ENCODE results near the gene TGM6. TPM values are rescaled to one million over a fixed set of nuclear protein-coding genes. Genes with fewer than 3 reads are reported as not detected.
A peak's percentile ranks its signal among the peaks of the same experiment; 100 is the strongest.

The TGM6 gene
- under 1 TPM in 2 of 8 experiments, not detected in 6; 0.24 to 0.27 TPM for total RNA-seq

DNA sequence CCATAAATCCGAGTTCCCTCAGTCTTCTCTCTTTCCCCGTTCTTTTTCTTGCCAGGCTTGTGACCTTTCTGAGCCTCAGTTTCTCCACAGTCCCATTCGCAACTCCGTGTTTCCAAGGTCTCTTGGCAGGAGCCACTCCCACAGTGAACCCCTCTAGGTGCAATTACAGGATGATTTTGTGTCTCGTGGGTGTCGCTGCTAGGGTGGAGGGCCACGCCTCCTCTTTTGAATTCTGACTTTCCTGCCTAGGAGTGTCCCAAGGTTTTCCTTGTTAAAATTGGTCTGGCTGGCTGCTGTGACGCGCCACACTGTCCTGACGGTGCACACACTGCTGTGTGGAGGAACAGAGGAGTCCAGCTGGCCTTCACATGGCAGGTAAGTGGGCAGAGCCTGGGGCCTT lies at the start of gene TGM6:
TGM6 (plus strand) TSS at position 301 of the 400 bp plus-strand sequence; CDS start at position 369, 68 bp downstream.
- WGBS, 10 experiments = 20 to 100% (median 90%) methylated on average over 1 to 6 of the region's 10 CpGs; no CpG with 5 or more reads in 1 of the 10 experiments
- H3K4me3 ChIP-seq = no peak within 1 kb of the TSS
- no peak for ATAC-seq (replicated peaks in 6 of 8)
- H3K4me1 ChIP-seq (replicated peaks in 1 of 2) = no peaks in the 10 kb centered on the region
- no peak within 1 kb of the TSS for H3K27ac ChIP-seq
- in situ Hi-C loops (cut with MboI; ENCODE audit: low pct_unique_long_range_greater_than_20kb in 2 of 9, low sequenced_read_pairs in 9 of 9, unreplicated experiment in 9 of 9) = no loop called here

- in situ Hi-C loops (cut with MboI; ENCODE audit: low pct_unique_long_range_greater_than_20kb in 2 of 9, low sequenced_read_pairs in 9 of 9, unreplicated experiment in 9 of 9) = no loop called here
- H3K4me1 ChIP-seq (replicated peaks in 1 of 2) = no peaks in the 10 kb centered on the region
- no peak overlapping the region for H3K27ac ChIP-seq
- no peak for ATAC-seq (replicated peaks in 6 of 8)
- 25 to 91% (median 77%) methylated on average over 1 to 5 of the region's 5 CpGs for WGBS, 10 experiments
- H3K4me3 ChIP-seq = no peak overlapping the region
These were observed 49.6 kb upstream of the TGM6 start for GRCh38 chr20:2331106-2331505.

DNA sequence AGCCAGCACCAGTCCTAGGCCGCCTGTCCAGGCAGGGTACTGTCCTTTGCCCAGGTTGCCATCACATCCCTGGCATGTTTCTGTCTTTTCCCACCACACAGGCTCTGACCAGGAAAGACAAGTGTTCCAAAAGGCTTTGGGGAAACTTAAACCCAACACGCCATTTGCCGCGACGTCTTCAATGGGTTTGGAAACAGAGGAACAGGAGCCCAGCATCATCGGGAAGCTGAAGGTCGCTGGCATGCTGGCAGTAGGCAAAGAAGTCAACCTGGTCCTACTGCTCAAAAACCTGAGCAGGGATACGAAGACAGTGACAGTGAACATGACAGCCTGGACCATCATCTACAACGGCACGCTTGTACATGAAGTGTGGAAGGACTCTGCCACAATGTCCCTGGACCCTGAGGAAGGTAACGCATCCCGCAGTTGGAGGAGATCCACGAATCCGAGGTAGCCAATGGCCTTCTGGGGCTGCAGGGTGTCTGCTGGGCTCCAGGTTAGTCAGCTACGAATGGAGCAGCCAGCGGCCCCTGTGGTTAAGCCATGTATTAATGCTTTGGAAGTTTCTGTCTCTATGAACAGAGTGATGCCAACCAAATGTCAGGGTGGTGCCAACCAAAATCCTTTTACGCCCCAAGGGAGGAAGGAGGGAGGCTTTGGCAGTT lies 48.7 kb upstream of the TGM6 start:
- H3K27ac ChIP-seq = no peak overlapping the region
- no peak for ATAC-seq (replicated peaks in 6 of 8)
- 73 to 90% (median 78%) methylated on average over 2 to 14 of the region's 17 CpGs; no CpG with 5 or more reads in 3 of the 10 experiments for WGBS, 10 experiments
- in situ Hi-C loops (cut with MboI; ENCODE audit: low pct_unique_long_range_greater_than_20kb in 2 of 9, low sequenced_read_pairs in 9 of 9, unreplicated experiment in 9 of 9) = no loop called here
- H3K4me3 ChIP-seq = no peak overlapping the region
- H3K4me1 ChIP-seq (replicated peaks in 1 of 2) = no peaks in the 10 kb centered on the region

DNA sequence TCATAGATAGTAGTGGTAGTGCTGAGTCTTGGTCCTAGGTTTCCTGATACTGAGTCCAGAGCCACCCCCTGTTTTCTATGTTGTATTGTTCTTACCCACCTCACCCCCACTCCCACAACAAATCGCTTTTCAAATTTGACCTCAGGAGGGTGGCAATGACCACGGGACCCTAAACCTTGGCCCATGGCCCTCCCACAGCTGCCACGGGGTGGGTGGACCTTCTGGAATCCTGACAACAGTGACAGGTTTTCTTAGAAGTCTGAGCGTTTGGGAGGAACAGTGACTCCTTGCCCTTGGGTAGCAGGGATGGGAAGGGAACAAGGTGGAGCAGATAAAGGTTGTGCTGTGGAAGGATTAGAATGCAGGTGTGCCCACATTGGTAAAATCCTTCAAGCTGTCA lies 48.0 kb upstream of the TGM6 start:
- no peaks in the 10 kb centered on the region for H3K4me1 ChIP-seq (replicated peaks in 1 of 2)
- H3K4me3 ChIP-seq = no peak overlapping the region
- WGBS, 10 experiments = 19 to 82% (median 53%) methylated on average over 1 to 4 of the region's 4 CpGs; no CpG with 5 or more reads in 3 of the 10 experiments
- ATAC-seq (replicated peaks in 6 of 8) = no peak
- in situ Hi-C loops (cut with MboI; ENCODE audit: low pct_unique_long_range_greater_than_20kb in 2 of 9, low sequenced_read_pairs in 9 of 9, unreplicated experiment in 9 of 9) = no loop called here
- no peak overlapping the region for H3K27ac ChIP-seq

GRCh38 chr20:2333821-2334220 lies 46.9 kb upstream of the TGM6 start:
- in situ Hi-C loops (cut with MboI; ENCODE audit: low pct_unique_long_range_greater_than_20kb in 2 of 9, low sequenced_read_pairs in 9 of 9, unreplicated experiment in 9 of 9) = no loop called here
- 0 to 80% (median 74%) methylated on average over 1 to 5 of the region's 6 CpGs; no CpG with 5 or more reads in 2 of the 10 experiments for WGBS, 10 experiments

DNA sequence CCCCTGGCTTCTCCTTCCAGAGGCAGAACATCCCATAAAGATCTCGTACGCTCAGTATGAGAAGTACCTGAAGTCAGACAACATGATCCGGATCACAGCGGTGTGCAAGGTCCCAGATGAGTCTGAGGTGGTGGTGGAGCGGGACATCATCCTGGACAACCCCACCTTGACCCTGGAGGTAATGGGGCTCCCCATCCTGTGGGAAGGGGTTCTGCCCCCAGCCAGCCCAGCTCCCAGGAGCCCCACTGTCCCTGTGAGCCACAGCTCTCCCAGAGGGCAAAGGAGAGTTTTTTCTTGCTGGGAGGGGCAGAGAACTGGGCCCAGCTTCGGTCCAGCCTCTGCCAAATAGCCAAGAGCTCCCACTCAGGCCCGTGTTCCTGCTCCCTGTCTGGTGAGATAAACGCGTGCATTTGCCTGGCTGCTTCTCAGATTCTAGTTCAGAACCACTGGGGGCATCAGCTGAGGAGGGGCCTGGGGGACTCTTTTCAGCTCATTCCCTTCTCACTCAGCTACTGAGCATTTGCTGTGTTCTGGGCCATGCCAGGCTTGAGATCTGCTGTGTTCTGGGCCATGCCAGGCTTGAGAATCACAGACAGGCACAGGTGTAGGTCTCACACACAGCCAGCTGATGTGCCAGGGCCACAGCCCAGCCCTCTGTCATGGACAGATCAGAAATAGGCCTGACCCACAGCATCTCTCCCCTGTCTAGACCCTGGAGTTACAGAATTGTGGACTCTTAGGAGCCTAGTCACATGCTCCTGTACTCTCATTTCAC lies 45.4 kb upstream of the TGM6 start:
- in situ Hi-C loops (cut with MboI; ENCODE audit: low pct_unique_long_range_greater_than_20kb in 2 of 9, low sequenced_read_pairs in 9 of 9, unreplicated experiment in 9 of 9) = no loop called here
- WGBS, 10 experiments = 33 to 100% (median 86%) methylated on average over 1 to 4 of the region's 9 CpGs; no CpG with 5 or more reads in 4 of the 10 experiments

More at GRCh38 chr20:2333821-2334220, 46.9 kb upstream of the TGM6 start:
- no peaks in the 10 kb centered on the region for H3K4me1 ChIP-seq (replicated peaks in 1 of 2)
- no peak overlapping the region for H3K27ac ChIP-seq
- H3K4me3 ChIP-seq = no peak overlapping the region
- ATAC-seq (replicated peaks in 6 of 8) = no peak

GRCh38 chr20:2336471-2336870 lies 44.2 kb upstream of the TGM6 start:
- Histone ChIP-seq H3K4me1 (replicated peaks in 1 of 2) (no peaks in the 10 kb centered on the region), H3K4me3 (no peak overlapping the region), H3K27ac (no peak overlapping the region)
- in situ Hi-C loops (cut with MboI; ENCODE audit: low pct_unique_long_range_greater_than_20kb in 2 of 9, low sequenced_read_pairs in 9 of 9, unreplicated experiment in 9 of 9) = no loop called here
- ATAC-seq (replicated peaks in 6 of 8) = no peak
- WGBS, 10 experiments = 0 to 100% (median 76%) methylated on average over 1 to 2 of the region's 4 CpGs; no CpG with 5 or more reads in 6 of the 10 experiments

More for the DNA sequence above, 45.4 kb upstream of the TGM6 start:
- no peaks in the 10 kb centered on the region for H3K4me1 ChIP-seq (replicated peaks in 1 of 2)
- H3K27ac ChIP-seq = no peak overlapping the region
- ATAC-seq (replicated peaks in 6 of 8) = no peak
- no peak overlapping the region for H3K4me3 ChIP-seq

DNA sequence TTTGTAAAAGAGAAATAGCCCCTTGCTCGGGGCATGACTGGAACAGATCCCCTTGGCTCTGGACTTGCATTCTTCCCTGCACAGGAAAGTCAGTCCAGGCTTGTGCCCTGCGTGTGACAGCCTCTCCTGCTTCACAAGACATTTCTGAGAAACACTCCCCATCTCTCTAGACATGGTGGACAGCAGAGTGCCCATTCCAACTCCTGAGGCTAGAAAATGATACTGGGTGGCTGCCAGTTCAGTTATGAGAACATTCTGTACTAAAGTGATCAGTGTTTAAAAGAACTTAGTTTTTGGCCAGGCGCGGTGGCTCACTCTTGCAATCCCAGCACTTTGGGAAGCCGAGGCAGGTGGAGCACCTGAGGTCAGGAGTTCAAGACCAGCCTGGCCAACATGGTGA lies 43.6 kb upstream of the TGM6 start:
- WGBS, 10 experiments = 52 to 100% (median 76%) methylated on average over 1 to 5 of the region's 5 CpGs; no CpG with 5 or more reads in 3 of the 10 experiments
- no peak for ATAC-seq (replicated peaks in 6 of 8)
- no peak overlapping the region for H3K27ac ChIP-seq
- no peak overlapping the region for H3K4me3 ChIP-seq
- in situ Hi-C loops (cut with MboI; ENCODE audit: low pct_unique_long_range_greater_than_20kb in 2 of 9, low sequenced_read_pairs in 9 of 9, unreplicated experiment in 9 of 9) = no loop called here
- no peaks in the 10 kb centered on the region for H3K4me1 ChIP-seq (replicated peaks in 1 of 2)

DNA sequence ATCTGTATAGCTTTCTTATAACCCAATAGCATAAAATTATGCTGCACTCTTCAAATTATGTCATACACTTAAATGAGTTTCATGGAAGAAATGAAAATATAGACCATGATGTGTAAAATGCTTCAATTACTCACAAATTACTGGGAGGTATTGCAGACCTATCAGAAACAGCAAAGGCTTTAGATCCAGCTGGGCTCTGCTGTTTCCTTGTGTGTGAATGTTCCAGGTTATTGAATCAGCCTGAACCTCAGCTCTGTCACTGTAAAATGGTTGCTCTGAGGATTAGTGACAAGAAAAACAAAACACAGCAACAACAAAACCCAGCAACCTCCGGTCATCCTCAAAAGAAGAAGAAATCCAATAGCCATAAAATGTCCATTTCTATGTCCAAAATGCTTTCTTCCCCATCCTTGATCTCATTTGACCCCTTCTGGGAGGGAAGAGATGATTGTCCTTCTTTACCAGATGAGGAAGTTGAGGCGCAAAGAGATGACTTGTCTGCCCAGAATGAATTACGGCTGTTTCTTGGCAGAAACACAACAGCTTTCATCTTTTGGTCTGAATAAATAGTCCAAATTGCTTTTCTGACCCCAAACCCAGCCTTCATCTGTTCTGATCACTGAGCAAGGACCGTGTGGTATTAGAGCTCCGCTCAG lies 42.2 kb upstream of the TGM6 start:
- ATAC-seq (replicated peaks in 6 of 8) = peak in 1 of 8 experiments; percentile 26
- H3K4me3 ChIP-seq = no peak overlapping the region
- no peak overlapping the region for H3K27ac ChIP-seq
- 0 to 90% (median 69%) methylated on average over 1 to 5 of the region's 5 CpGs; no CpG with 5 or more reads in 2 of the 10 experiments for WGBS, 10 experiments
- in situ Hi-C loops (cut with MboI; ENCODE audit: low pct_unique_long_range_greater_than_20kb in 2 of 9, low sequenced_read_pairs in 9 of 9, unreplicated experiment in 9 of 9) = no loop called here
- H3K4me1 ChIP-seq (replicated peaks in 1 of 2) = no peaks in the 10 kb centered on the region

- no peaks in the 10 kb centered on the region for H3K4me1 ChIP-seq (replicated peaks in 1 of 2)
- H3K4me3 ChIP-seq = no peak overlapping the region
- WGBS, 10 experiments = 33 to 88% (median 75%) methylated on average over 1 to 8 of the region's 11 CpGs; no CpG with 5 or more reads in 6 of the 10 experiments
- ATAC-seq (replicated peaks in 6 of 8) = no peak
- no peak overlapping the region for H3K27ac ChIP-seq
- in situ Hi-C loops (cut with MboI; ENCODE audit: low pct_unique_long_range_greater_than_20kb in 2 of 9, low sequenced_read_pairs in 9 of 9, unreplicated experiment in 9 of 9) = no loop called here
These were observed 40.6 kb upstream of the TGM6 start for GRCh38 chr20:2340136-2340535.

DNA sequence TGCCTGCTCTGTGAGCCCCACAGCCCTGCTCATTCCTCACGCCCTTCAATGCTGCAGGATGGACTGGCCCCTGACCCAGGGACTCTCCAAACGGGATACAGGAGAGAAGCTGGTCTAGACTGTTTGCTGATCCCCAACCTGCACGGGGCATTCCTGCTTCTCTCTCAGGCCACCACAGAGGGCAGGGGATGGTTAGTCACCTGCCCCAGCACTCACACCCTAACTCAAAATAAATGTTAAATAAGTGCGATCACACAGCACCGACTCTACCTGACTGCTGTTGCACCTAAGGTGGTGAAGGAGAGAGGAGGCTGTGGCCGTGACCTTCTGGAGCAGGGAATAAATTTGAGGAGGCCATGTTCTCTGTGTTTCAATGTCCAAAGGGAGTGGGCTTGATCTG lies 39.9 kb upstream of the TGM6 start:
- Histone ChIP-seq H3K4me1 (replicated peaks in 1 of 2) (no peaks in the 10 kb centered on the region), H3K4me3 (no peak overlapping the region), H3K27ac (no peak overlapping the region)
- in situ Hi-C loops (cut with MboI; ENCODE audit: low pct_unique_long_range_greater_than_20kb in 2 of 9, low sequenced_read_pairs in 9 of 9, unreplicated experiment in 9 of 9) = no loop called here
- ATAC-seq (replicated peaks in 6 of 8) = no peak
- 60 to 100% (median 80%) methylated on average over 1 to 3 of the region's 6 CpGs; no CpG with 5 or more reads in 4 of the 10 experiments for WGBS, 10 experiments

DNA sequence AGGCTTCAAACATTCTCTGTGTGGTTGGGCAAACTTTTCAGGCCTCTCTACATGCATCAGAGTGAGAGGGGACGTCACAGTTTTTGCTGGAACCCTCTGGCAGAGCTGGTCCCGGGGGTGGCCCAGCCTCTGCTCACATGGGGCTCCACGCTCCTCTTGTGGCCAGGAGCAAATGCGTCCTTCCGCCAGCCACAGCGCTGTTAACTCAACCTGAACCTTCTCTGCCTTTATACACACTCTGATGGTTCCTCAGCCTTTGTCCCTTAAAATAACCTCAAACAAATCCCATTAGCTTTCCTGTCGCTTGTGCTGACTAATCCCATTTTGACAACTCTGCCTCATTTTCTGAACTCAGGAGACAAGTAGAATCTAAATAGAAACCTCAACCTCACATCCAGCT lies 39.4 kb upstream of the TGM6 start:
- no peak overlapping the region for H3K27ac ChIP-seq
- no peaks in the 10 kb centered on the region for H3K4me1 ChIP-seq (replicated peaks in 1 of 2)
- WGBS, 10 experiments = 41 to 100% (median 82%) methylated on average over 1 to 6 of the region's 7 CpGs; no CpG with 5 or more reads in 2 of the 10 experiments
- in situ Hi-C loops (cut with MboI; ENCODE audit: low pct_unique_long_range_greater_than_20kb in 2 of 9, low sequenced_read_pairs in 9 of 9, unreplicated experiment in 9 of 9) = no loop called here
- H3K4me3 ChIP-seq = no peak overlapping the region
- no peak for ATAC-seq (replicated peaks in 6 of 8)

DNA sequence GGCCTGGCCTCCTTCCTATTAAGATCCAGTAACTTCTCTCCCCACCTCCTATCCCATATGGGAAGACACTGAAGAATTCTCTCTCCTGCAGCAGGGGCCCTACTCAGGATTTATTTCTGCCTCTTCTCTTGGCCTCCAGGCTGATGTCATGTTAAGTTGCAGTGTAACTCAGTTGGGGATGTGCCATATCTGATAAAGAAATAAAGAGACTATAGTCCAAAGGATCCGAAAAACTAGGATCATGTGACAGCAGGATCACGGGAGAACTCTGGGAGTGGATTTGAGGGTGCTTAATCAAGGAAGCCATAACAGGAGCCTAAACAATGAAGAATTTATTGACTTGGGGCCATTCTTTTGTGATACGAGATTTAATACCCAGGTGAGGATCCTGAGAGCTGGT lies 38.5 kb upstream of the TGM6 start:
- Histone ChIP-seq H3K4me1 (replicated peaks in 1 of 2) (no peaks in the 10 kb centered on the region), H3K27ac (no peak overlapping the region), H3K4me3 (no peak overlapping the region)
- WGBS, 10 experiments = 20 to 100% (median 80%) methylated on average over 1 to 2 of the region's 3 CpGs; no CpG with 5 or more reads in 1 of the 10 experiments
- in situ Hi-C loops (cut with MboI; ENCODE audit: low pct_unique_long_range_greater_than_20kb in 2 of 9, low sequenced_read_pairs in 9 of 9, unreplicated experiment in 9 of 9) = no loop called here
- no peak for ATAC-seq (replicated peaks in 6 of 8)
